Midbrain (tissue), 1 donor: ENCODE measurements around the gene NINJ2.

Experiments
- DNase-seq: peaks from one replicate; lab custom pipeline; 2025; lab: John Stamatoyannopoulos, UW

Gene NINJ2

GRCh38 chr12:673849-674248 lies 10.6 kb upstream of the NINJ2 start:
- DNase-seq: no peak

DNA sequence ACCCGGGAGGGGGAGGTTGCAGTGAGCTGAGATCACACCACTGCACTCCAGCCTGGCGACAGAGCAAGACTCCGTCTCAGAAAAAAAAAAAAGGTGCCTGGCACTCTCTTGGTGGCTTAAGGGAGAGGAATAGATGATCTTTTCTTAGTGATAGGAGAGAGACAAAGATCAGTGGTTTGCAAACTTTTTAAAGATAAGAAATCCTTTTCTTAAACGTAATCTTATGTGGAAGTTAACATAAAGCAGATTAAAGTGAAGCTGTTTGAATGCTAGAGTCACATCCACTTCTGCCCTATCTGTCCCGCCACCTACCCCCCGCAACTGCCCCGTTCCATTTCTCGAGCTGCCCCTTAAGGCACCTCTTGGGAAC lies 6.3 kb upstream of the NINJ2 start:
- DNase-seq: no peak

DNA sequence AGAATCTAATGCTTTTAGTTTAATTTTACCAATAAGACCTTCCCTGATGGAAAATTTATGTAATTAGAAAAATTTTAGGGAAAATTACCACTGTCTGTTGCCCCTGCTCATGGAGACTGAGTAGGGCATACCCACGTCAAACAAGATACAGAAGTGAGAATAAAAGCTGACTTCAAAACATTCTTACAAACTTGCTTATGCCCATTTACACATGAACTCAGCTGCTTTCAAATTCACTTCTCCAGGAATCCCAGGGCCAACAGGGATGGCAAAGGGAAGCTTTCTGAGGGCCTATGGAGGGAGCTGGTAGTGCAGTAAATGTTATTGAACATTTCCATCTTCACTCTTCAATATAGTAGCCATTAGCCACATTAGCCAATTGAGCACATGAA lies 4.8 kb upstream of the NINJ2 start:
- no peak for DNase-seq

- no peak for DNase-seq
Observed at GRCh38 chr12:666766-667308, 3.6 kb upstream of the NINJ2 start.

GRCh38 chr12:666066-666465 lies 2.8 kb upstream of the NINJ2 start:
- no peak for DNase-seq

- no peak for DNase-seq
Observed at GRCh38 chr12:664779-665092, 1.5 kb upstream of the NINJ2 start.

- no peak for DNase-seq
Observed at GRCh38 chr12:664075-664778, 982 bp upstream of the NINJ2 start.

DNA sequence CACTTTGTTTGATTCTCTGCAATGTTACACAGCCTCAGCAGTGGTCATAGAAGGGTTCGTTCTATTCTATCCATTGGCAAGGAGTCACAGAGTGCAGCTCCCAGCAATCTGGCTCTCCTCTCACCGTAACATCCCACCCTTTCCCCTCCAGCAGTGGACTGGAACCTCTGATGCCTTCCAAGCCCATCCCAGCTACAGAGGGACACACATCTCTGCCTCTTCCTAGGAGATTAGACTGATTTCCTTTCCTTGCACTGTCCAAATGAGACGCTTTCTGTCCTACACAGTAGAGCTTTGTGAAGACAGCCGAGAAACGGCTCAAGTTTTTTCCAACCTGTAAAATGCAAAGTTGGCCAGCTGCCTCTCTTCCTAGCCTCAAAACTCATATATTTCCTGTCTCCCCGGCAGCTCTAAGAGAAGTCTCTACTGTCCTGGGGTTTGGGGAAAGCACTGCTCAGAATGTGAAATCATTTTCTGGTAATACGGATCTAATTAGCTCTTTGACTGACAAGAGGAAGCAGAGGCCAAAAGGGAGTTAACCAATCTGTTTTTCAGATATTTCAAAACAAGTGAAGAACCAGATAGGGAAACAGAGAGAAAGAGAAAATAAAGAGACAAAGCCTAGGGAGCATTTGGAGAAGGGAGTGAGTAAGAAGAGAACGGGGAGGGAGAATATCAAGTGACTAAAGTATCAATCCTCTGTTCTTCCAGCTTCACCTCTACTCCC lies 516 bp downstream of the NINJ2 start:
- peak; percentile 44 for DNase-seq

DNA sequence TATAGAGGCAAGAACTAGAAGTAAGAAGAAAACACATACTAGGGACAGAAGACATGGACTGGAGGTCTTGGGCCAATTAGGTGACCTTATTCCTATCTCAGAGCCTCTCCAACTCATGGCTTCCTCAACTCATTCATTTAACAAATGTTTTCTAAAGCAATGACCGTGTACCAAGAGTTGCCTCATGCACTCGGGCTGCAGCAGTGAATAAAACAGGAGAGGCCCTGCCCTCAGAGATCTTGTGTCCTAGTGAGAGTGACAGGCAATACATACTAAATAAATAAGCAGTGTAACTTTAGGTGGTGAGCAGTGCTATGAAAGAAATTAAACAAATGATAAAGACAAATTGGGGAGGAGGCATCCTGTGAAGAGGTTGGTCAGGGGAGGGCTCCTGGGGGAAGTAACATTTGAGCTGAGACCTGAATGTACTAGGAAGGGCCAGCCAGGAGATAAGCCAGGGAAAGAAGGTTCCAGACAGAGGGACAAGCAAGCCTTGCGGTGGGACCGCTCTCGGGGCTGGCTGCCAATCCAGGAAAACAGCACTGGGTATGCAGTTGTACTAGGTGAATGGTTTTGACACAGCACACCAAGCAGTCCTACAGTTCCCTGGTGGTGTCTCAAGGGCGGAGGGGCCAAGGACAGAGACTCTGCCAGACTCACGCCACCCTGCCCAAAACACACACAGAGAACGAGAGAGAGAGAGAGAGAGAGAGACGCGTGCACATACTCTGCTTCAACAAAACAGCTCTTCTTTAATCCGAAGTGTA lies 1.3 kb downstream of the NINJ2 start:
- DNase-seq: no peak

- DNase-seq: no peak
Observed at GRCh38 chr12:659090-659683, 4.1 kb downstream of the NINJ2 start.

DNA sequence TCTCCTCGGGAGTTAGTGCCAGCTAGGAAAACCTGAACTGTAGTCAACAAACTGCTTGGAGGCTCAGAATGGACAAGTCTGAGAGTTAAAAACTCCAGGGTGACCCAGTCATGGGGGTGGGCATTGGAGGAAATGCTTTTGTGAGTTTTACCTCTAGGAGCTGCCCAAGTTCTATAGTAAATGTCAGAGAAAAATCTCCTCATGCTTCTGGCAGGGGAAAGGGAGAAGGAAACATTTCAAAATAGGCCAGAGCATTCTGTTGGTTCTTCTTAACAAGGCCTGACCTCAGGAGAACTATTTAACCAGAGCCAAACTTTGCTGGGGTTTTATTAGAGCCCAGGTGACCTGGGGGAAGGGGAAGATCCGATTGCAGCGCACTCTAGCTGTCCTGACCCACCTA lies 12.3 kb downstream of the NINJ2 start:
- no peak for DNase-seq

DNA sequence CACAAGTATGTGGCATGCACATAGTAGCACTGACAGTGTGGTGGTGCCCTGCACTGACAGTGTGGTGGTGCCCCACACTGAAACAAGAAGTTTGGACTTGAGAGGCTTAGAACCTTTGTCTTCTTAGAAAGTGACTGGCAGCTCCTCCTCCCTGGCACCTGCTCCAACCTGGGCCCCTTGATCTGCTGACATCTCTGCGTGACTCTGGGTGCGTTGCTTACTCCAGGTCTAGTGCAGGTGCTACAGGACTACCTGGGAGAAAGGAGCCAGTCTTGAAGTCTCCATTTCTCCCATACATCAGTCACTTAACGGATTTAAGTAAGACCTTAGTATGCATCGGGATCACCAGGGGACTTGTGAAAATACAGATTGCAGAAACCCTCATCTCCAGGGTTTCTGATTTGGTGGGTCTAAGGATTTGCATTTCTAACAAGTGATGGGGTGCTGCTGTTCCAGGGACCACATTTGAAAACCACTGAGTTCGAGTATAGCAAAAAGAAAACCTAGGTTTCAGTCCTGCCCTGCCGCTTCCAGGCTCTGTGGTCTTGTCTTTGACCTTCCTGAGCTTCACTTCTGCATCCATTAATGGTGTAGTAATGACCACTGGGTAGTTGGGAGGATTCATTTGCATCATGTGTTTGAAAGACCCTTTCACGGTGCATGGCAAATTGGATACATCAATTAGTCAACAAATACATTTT lies 15.7 kb downstream of the NINJ2 start:
- no peak for DNase-seq

DNA sequence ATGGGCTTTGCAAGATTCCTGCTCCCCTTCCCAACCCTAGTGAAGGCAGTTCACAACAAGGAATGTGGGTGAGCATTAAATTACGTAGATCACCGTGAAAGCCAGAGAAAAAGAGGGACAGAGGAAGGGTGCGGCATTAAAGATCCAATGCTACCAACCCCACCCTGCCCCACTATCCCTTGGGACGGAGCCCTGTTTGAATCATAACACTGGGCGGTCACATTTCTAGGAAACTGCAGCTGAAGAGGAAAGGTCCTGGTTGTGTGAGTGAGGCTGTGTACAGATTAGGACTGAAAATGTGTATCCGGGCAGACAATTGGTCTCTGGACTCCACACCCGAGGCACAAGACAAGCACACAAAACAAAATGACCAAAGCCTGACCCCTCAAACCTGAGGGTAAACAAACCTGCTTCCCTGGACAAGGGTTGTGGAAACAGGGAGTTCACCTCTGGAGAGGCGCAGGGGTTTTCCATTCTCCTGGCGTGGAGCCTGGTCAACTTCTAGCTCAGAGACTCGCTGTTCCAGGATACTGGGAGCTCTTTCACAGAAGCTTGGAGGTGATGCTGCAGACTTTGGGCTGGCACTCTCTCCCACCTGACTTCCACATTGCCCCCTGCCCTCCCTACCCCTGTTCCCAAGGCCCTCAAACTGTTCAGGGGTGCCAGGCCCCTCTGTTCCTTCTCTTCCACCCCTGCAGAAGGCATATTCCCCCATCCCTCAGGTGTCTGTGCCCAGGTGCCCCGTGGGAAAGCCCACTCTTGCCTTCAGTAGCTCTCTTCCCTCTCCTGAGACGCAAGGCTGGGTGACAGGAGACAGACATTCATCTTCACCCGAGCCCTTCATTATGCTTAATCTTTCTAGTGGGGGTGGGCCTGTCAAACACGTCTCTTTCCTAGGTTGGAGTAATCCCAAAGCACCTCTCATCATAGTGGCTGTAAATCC lies 16.5 kb downstream of the NINJ2 start:
- no peak for DNase-seq

GRCh38 chr12:645563-646071 lies 17.6 kb downstream of the NINJ2 start:
- DNase-seq: peak; percentile 53

GRCh38 chr12:644818-645552 lies 18.3 kb downstream of the NINJ2 start:
- DNase-seq: no peak

DNA sequence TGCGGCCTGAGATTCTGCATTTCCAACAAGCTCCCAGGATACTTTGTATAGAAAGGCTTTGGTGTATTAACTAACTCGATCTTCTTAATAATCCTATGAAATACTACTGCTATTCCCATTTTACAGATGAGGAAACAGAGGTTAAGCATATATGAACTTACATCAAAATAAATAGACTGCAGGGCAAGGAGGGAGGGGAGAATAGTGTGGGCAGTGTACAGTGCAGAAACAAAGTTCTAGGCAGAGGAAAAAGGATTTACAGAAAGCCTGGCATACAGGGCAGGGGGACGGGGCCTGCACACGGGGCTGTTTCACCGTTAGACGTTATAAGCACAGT lies 19.0 kb downstream of the NINJ2 start:
- no peak for DNase-seq

DNA sequence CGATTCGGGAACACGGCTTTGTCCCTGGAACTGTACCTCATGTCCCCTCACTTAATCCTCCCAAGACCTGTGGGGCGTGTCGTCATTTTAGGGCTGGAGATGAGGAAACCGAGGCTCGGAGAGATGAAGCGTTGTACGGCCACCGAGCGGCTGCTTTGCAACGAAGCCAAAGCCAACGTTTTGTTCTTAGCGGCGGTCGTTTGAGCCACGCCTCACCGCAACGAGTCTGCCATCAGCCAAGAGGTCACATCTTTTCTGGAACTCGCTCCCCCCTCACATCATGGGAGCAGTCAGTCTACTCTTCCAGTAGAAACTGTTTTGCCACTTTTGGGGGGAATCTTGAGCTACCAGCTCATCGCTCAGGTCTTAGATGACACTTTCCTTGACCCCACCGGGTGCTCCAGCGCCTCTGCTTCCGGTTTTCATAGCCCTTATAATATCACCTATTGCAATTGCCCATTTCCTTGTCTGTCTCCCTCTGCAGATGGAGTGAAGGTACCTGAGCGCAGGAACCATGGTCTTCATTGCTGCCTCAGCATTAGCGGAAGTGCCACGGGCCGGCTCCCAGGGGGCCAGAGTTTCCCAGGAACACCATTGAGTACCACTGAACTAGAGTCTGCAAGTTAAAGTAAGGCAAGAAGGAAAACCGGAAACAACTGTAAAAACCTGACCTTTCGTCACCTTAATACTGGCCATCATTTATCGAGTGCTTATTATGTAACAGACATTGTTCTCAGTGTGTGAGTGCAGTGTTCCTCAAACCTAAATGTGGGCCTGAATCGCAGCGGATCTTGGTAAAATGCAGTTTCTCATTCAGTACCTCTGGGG lies 19.6 kb downstream of the NINJ2 start:
- no peak for DNase-seq

DNA sequence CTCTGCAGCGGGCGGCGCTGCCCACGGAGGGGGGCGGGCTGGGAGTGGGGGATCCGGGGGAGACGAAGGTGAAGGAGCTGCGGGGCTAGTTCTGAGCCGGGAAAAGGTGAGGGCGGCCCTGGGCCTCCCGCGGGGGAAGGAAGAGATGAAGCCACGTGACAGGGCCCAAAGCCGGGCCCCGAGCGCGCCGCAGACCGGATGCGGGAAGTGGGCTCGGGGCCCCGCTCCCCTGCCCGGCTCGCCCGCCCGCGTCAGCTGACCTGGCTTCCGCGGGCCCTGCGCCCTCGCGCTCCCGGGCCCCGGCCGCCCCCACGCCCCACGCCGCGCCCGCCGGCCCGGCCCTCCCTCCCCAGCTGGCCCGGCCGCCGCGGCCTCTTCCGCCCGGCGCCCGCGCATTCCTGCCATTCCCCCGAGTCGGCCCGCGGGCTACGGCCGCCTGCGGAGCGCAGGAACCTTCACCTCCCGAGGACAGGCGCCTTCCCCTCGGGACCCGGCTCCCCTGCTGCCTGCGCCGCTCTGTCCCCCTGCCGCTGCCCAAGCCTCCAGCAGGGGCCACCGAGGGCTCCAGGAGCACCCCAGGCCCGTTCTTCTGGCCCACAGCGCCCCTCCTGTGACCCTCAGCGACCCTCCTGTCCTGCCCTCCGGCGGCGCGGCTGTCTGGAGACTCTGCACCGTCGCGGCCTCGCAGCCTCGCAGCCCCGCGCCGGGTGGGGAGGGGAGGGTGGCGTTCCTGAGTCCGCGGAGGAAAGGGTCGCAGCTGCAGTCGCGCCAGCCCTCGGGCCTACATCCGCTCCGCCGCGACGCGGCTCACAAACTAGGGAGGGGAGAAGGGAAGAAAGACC lies 20.4 kb downstream of the NINJ2 start:
- DNase-seq: peak; percentile 77
